ENCODE data around the gene MLXIP. TPM values are rescaled to one million over a fixed set of nuclear protein-coding genes. Genes with fewer than 3 reads are reported as not detected.
A peak's percentile ranks its signal among the peaks of the same experiment; 100 is the strongest.

Gene MLXIP
- total RNA-seq, 6 donors from 2014 or later, result 30.4 to 167 (median 55.0) TPM

GRCh38 chr12:122161682-122162081 lies 83.1 kb downstream of the MLXIP start:
- no peaks in the 10 kb centered on the region for H3K9me3 ChIP-seq
- 54 to 62% methylated on average over 8 of the region's 8 CpGs for WGBS, 2 donors
- no peak for TF ChIP-seq CTCF (IDR thresholded peaks at IDR 0.05)
- TF ChIP-seq EP300 (IDR thresholded peaks at IDR 0.05), result no peak
- TF ChIP-seq POLR2A (IDR thresholded peaks at IDR 0.05), result no peak
- TF ChIP-seq POLR2AphosphoS5 (IDR thresholded peaks at IDR 0.05), result no peak
- H3K36me3 ChIP-seq, result no peaks in the 10 kb centered on the region
- H3K4me3 ChIP-seq, result no peak overlapping the region
- no peaks in the 10 kb centered on the region for H3K27me3 ChIP-seq
- H3K4me1 ChIP-seq, result no peaks in the 10 kb centered on the region
- no peak for DNase-seq
- no peak for ATAC-seq (ENCODE audit: low FRiP score in 2 of 2)
- H3K27ac ChIP-seq, result no peak overlapping the region

GRCh38 chr12:122162976-122163375 lies 84.4 kb downstream of the MLXIP start:
- TF ChIP-seq POLR2A (IDR thresholded peaks at IDR 0.05) (no peak), POLR2AphosphoS5 (IDR thresholded peaks at IDR 0.05) (no peak), EP300 (IDR thresholded peaks at IDR 0.05) (no peak), CTCF (IDR thresholded peaks at IDR 0.05) (no peak)
- Histone ChIP-seq H3K27me3 (no peaks in the 10 kb centered on the region), H3K36me3 (no peaks in the 10 kb centered on the region), H3K27ac (no peak overlapping the region), H3K4me1 (no peaks in the 10 kb centered on the region), H3K4me3 (no peak overlapping the region), H3K9me3 (no peaks in the 10 kb centered on the region)
- DNase-seq (no peak), ATAC-seq (ENCODE audit: low FRiP score in 2 of 2) (no peak)
- 79 to 81% methylated on average over 3 of the region's 3 CpGs for WGBS, 2 donors

GRCh38 chr12:122166422-122167349 lies 88.1 kb downstream of the MLXIP start:
- Histone ChIP-seq H3K27me3 (no peaks in the 10 kb centered on the region), H3K4me1 (no peaks in the 10 kb centered on the region), H3K27ac (no peak overlapping the region), H3K36me3 (no peaks in the 10 kb centered on the region), H3K9me3 (no peaks in the 10 kb centered on the region), H3K4me3 (no peak overlapping the region)
- peak in 1 of 2 donors; percentile 16 for ATAC-seq (ENCODE audit: low FRiP score in 2 of 2)
- WGBS, 2 donors, result 71 to 77% methylated on average over 22 of the region's 22 CpGs
- TF ChIP-seq CTCF (IDR thresholded peaks at IDR 0.05) (no peak), EP300 (IDR thresholded peaks at IDR 0.05) (no peak), POLR2A (IDR thresholded peaks at IDR 0.05) (no peak)
- no peak for DNase-seq

- H3K4me3 ChIP-seq, result no peak overlapping the region
- TF ChIP-seq CTCF (IDR thresholded peaks at IDR 0.05) (no peak), POLR2AphosphoS5 (IDR thresholded peaks at IDR 0.05) (no peak), EP300 (IDR thresholded peaks at IDR 0.05) (no peak), POLR2A (IDR thresholded peaks at IDR 0.05) (no peak)
- no peak for ATAC-seq (ENCODE audit: low FRiP score in 2 of 2)
- H3K36me3 ChIP-seq, result no peaks in the 10 kb centered on the region
- H3K27ac ChIP-seq, result no peak overlapping the region
- DNase-seq, result no peak
- no peaks in the 10 kb centered on the region for H3K27me3 ChIP-seq
- H3K4me1 ChIP-seq, result no peaks in the 10 kb centered on the region
- 75 to 82% methylated on average over 10 of the region's 10 CpGs for WGBS, 2 donors
- no peaks in the 10 kb centered on the region for H3K9me3 ChIP-seq
These were observed 88.9 kb downstream of the MLXIP start for GRCh38 chr12:122167356-122167925.
